Peyer's patch (tissue), 4 donors: ENCODE measurements around the gene LTBP4. TPM values are rescaled to one million over a fixed set of nuclear protein-coding genes. Genes with fewer than 3 reads are reported as not detected.
A peak's percentile ranks its signal among the peaks of the same experiment; 100 is the strongest.

Experiments
- DNase-seq, 3 donors: peaks; one replicate each; pipeline ENCODE4 v3.0.0-alpha.2; 2017 to 2019
- H3K27ac ChIP-seq, 4 donors: fragments of 200-600 bp; sonication (generic); one replicate each; pipeline ENCODE4 v1.5.1; 2016 to 2019
- H3K27me3 ChIP-seq, 2 donors: fragments of 200-600 bp; sonication (generic); one replicate each; pipeline ENCODE4 v1.5.1; 2019
- H3K36me3 ChIP-seq, 3 donors: fragments of 200-600 bp; sonication (generic); one replicate each; pipeline ENCODE4 v1.5.1; 2016 to 2019
- H3K4me1 ChIP-seq, 4 donors: fragments of 200-600 bp; sonication (generic); one replicate each; pipeline ENCODE4 v1.5.1; 2016 to 2019
- H3K4me3 ChIP-seq, 4 donors: fragments of 200-600 bp; sonication (generic); 1 replicate in 3 of 4; 2 replicates in 1 of 4; pipeline ENCODE4 v1.5.1; 2016 to 2019; ENCODE audit warnings: mild to moderate bottlenecking in 1 of 4
- H3K9me3 ChIP-seq, 4 donors: fragments of 200-600 bp; sonication (generic); one replicate each; pipeline ENCODE4 v1.5.1; 2016 to 2019; ENCODE audit warnings: mild to moderate bottlenecking in 1 of 4
- CTCF ChIP-seq, 6 experiments: fragments of 450-650 bp in 4 of 6; fragments of 200-600 bp in 2 of 6; sonication (generic) in 1 of 6; IDR thresholded peaks; one replicate each; pipeline ENCODE4 v1.5.1; 2017 to 2019; ENCODE audit warnings: antibody characterized with exemption in 6 of 6, mild to moderate bottlenecking in 3 of 6, moderate library complexity in 1 of 6
- POLR2A ChIP-seq, 2 donors: fragments of 450-650 bp; IDR thresholded peaks; one replicate each; pipeline ENCODE4 v1.5.1; 2017; ENCODE audit warnings: antibody characterized with exemption in 2 of 2, mild to moderate bottlenecking in 2 of 2, moderate library complexity in 2 of 2
- total RNA-seq, 4 donors: library from RNA; depleted of rRNA; stranded (reverse); fragments of >200 nt; gene quantifications; one replicate each; pipeline ENCODE4 v1.1.0, GENCODE V29; 2016

The LTBP4 gene
- total RNA-seq, 4 donors from 2014 or later = 164 to 484 (median 329) TPM

GRCh38 chr19:40597329-40597838 is 3.8 kb upstream of the LTBP4 start:
- peaks cover 0 to 35% of the 10 kb centered on the region in 2 donors for H3K27me3 ChIP-seq

GRCh38 chr19:40598121-40598917 is 2.9 kb upstream of the LTBP4 start:
- peak; percentile 93 to 98 (median 96) for TF ChIP-seq CTCF (IDR thresholded peaks at IDR 0.05)
- no peak for TF ChIP-seq POLR2A (IDR thresholded peaks at IDR 0.05)
- H3K36me3 ChIP-seq = no peaks in the 10 kb centered on the region
- peaks cover 0 to 35% of the 10 kb centered on the region in 2 donors for H3K27me3 ChIP-seq
- no peak overlapping the region for H3K27ac ChIP-seq
- peak; percentile 86 to 94 (median 94) for DNase-seq
- H3K9me3 ChIP-seq = no peaks in the 10 kb centered on the region
- H3K4me1 ChIP-seq = peaks cover 12 to 69% (median 47%) of the 10 kb centered on the region in 4 donors
- no peak overlapping the region for H3K4me3 ChIP-seq

More at GRCh38 chr19:40597329-40597838, 3.8 kb upstream of the LTBP4 start:
- Histone ChIP-seq H3K4me3 (peak overlapping the region in 3 of 4 donors; percentile 16 to 44 (median 26)), H3K4me1 (peaks cover 4 to 60% (median 43%) of the 10 kb centered on the region in 4 donors), H3K9me3 (no peaks in the 10 kb centered on the region), H3K36me3 (no peaks in the 10 kb centered on the region), H3K27ac (no peak overlapping the region)
- TF ChIP-seq CTCF (IDR thresholded peaks at IDR 0.05) (no peak), POLR2A (IDR thresholded peaks at IDR 0.05) (no peak)
- DNase-seq = no peak

GRCh38 chr19:40598918-40599307 is 2.3 kb upstream of the LTBP4 start:
- Histone ChIP-seq H3K9me3 (no peaks in the 10 kb centered on the region), H3K4me1 (peaks cover 12 to 72% (median 47%) of the 10 kb centered on the region in 4 donors), H3K27ac (peak overlapping the region in 2 of 4 donors; percentile 54 to 55), H3K36me3 (no peaks in the 10 kb centered on the region), H3K4me3 (no peak overlapping the region), H3K27me3 (peaks cover 0 to 35% of the 10 kb centered on the region in 2 donors)
- no peak for DNase-seq
- TF ChIP-seq POLR2A (IDR thresholded peaks at IDR 0.05) (no peak), CTCF (IDR thresholded peaks at IDR 0.05) (no peak)

GRCh38 chr19:40599331-40599901 is 1.8 kb upstream of the LTBP4 start:
- Histone ChIP-seq H3K4me1 (peaks cover 12 to 76% (median 51%) of the 10 kb centered on the region in 4 donors), H3K4me3 (no peak overlapping the region), H3K27ac (peak overlapping the region in 3 of 4 donors; percentile 54 to 98 (median 68)), H3K27me3 (peaks cover 0 to 35% of the 10 kb centered on the region in 2 donors), H3K9me3 (no peaks in the 10 kb centered on the region), H3K36me3 (no peaks in the 10 kb centered on the region)
- no peak for DNase-seq
- TF ChIP-seq CTCF (IDR thresholded peaks at IDR 0.05) (no peak), POLR2A (IDR thresholded peaks at IDR 0.05) (no peak)

- Histone ChIP-seq H3K9me3 (no peaks in the 10 kb centered on the region), H3K27me3 (peaks cover 0 to 35% of the 10 kb centered on the region in 2 donors), H3K4me1 (peaks cover 12 to 77% (median 56%) of the 10 kb centered on the region in 4 donors), H3K36me3 (no peaks in the 10 kb centered on the region), H3K27ac (peak overlapping the region; percentile 50 to 98 (median 61)), H3K4me3 (peak overlapping the region in 1 of 4 donors; percentile 7)
- no peak for TF ChIP-seq POLR2A (IDR thresholded peaks at IDR 0.05)
- TF ChIP-seq CTCF (IDR thresholded peaks at IDR 0.05) = no peak
- DNase-seq = no peak
These were observed 1.1 kb upstream of the LTBP4 start for GRCh38 chr19:40599902-40600569.
